HEK293 (cell line): ENCODE data around the gene ISG20L2.

Source experiments
- CTCF ChIA-PET: fragments of 350-600 bp; formaldehyde crosslinking; extraction: SDS; loops from one replicate; lab custom pipeline; 2021; ENCODE audit warnings: antibody characterized with exemption; lab: Yijun Ruan, JAX
- POLR2A ChIA-PET: fragments of 300-600 bp; formaldehyde crosslinking; extraction: SDS; loops from one replicate; lab custom pipeline; 2020; ENCODE audit warnings: antibody characterized with exemption, inconsistent platforms; lab: Yijun Ruan, JAX
- H3K27ac ChIP-seq: fragments of 200-500 bp; sonication (Bioruptor generic); 2 replicates; pipeline ENCODE4 v1.5.1; 2014; ENCODE audit warnings: low read depth, low read length, control low read depth, inconsistent platforms; ENCODE audit errors: extremely low read depth
- H3K36me3 ChIP-seq, 2 experiments: fragments of 200-500 bp in 1 of 2; sonication (Bioruptor generic) in 1 of 2; 1 replicate in 1 of 2; 2 replicates in 1 of 2; pipeline ENCODE4 v1.5.1; 2014 to 2017; ENCODE audit warnings: inconsistent platforms in 2 of 2, low read length in 2 of 2; ENCODE audit not compliant: control insufficient read depth in 2 of 2, insufficient read depth in 1 of 2
- H3K4me1 ChIP-seq: fragments of 200-500 bp; sonication (Bioruptor generic); 2 replicates; pipeline ENCODE4 v1.5.1; 2014; ENCODE audit warnings: mild to moderate bottlenecking, low read length, inconsistent platforms; ENCODE audit not compliant: control insufficient read depth, insufficient read depth
- H3K4me3 ChIP-seq: 2 replicates; pipeline ENCODE4 v1.5.1; 2011; ENCODE audit warnings: low read depth, mild to moderate bottlenecking, control low read depth, low read length, moderate library complexity
- H3K9me3 ChIP-seq: fragments of 200-500 bp; sonication (Bioruptor generic); 2 replicates; pipeline ENCODE4 v1.5.1; 2014; ENCODE audit warnings: low read depth, low read length, inconsistent platforms; ENCODE audit not compliant: control insufficient read depth, insufficient read depth
- EGR2 ChIP-seq: fragments of 450-650 bp; formaldehyde crosslinking; IDR thresholded peaks from 2 replicates; pipeline ENCODE4 v1.5.1; 2016; ENCODE audit warnings: low read depth, missing biosample characterization, missing genetic modification characterization
- GLIS1 ChIP-seq: fragments of 450-650 bp; formaldehyde crosslinking; IDR thresholded peaks from 2 replicates; pipeline ENCODE4 v1.5.1; 2016; ENCODE audit warnings: missing biosample characterization, missing genetic modification characterization
- GLIS2 ChIP-seq: fragments of 450-650 bp; formaldehyde crosslinking; IDR thresholded peaks from 2 replicates; pipeline ENCODE4 v1.5.1; 2016; ENCODE audit warnings: missing biosample characterization, missing genetic modification characterization
- KLF9 ChIP-seq: fragments of 450-650 bp; formaldehyde crosslinking; IDR thresholded peaks from 2 replicates; pipeline ENCODE4 v1.5.1; 2016; ENCODE audit warnings: missing biosample characterization, missing genetic modification characterization, low read depth
- MEIS1 ChIP-seq: sonication (generic); formaldehyde crosslinking; IDR thresholded peaks from 2 replicates; pipeline ENCODE4 v1.8.1; 2022; ENCODE audit warnings: missing genetic modification reagents, mild to moderate bottlenecking, borderline replicate concordance
- MZF1 ChIP-seq: fragments of 450-650 bp; formaldehyde crosslinking; IDR thresholded peaks from 2 replicates; pipeline ENCODE4 v1.5.1; 2017; ENCODE audit warnings: missing biosample characterization, missing genetic modification characterization, borderline replicate concordance
- SCRT1 ChIP-seq: fragments of 450-650 bp; formaldehyde crosslinking; IDR thresholded peaks from 2 replicates; pipeline ENCODE4 v1.5.1; 2016; ENCODE audit warnings: missing biosample characterization, missing genetic modification characterization, borderline replicate concordance
- ZBTB17 ChIP-seq: fragments of 450-650 bp; formaldehyde crosslinking; IDR thresholded peaks from 2 replicates; pipeline ENCODE4 v1.5.1; 2016; ENCODE audit warnings: missing biosample characterization, missing genetic modification characterization
- ZBTB21 ChIP-seq: fragments of 450-650 bp; formaldehyde crosslinking; IDR thresholded peaks from 2 replicates; pipeline ENCODE4 v1.5.1; 2017; ENCODE audit warnings: missing biosample characterization, missing genetic modification characterization
- ZFP69B ChIP-seq: fragments of 450-650 bp; formaldehyde crosslinking; IDR thresholded peaks from 2 replicates; pipeline ENCODE4 v1.5.1; 2016; ENCODE audit warnings: missing biosample characterization, missing genetic modification characterization
- ZIC2 ChIP-seq: fragments of 450-650 bp; formaldehyde crosslinking; IDR thresholded peaks from 2 replicates; pipeline ENCODE4 v1.5.1; 2016; ENCODE audit warnings: missing biosample characterization, missing genetic modification characterization
- ZNF112 ChIP-seq: fragments of 450-650 bp; formaldehyde crosslinking; IDR thresholded peaks from 2 replicates; pipeline ENCODE4 v1.5.0; 2017; ENCODE audit warnings: missing biosample characterization, missing genetic modification characterization
- ZNF24 ChIP-seq: fragments of 450-650 bp; formaldehyde crosslinking; IDR thresholded peaks from 2 replicates; pipeline ENCODE4 v1.5.1; 2016; ENCODE audit warnings: missing biosample characterization, missing genetic modification characterization
- ZNF341 ChIP-seq: fragments of 450-650 bp; formaldehyde crosslinking; IDR thresholded peaks from 2 replicates; pipeline ENCODE4; 2016; ENCODE audit warnings: low read depth, missing biosample characterization, missing genetic modification characterization
- ZNF513 ChIP-seq: fragments of 450-650 bp; IDR thresholded peaks from 2 replicates; pipeline ENCODE4 v1.5.1; 2018; ENCODE audit warnings: missing biosample characterization, missing genetic modification characterization
- ZNF518A ChIP-seq: fragments of 450-650 bp; formaldehyde crosslinking; conservative IDR thresholded peaks from 2 replicates; pipeline ENCODE4 v1.5.1; 2016; ENCODE audit warnings: low read depth, missing biosample characterization, missing genetic modification characterization
- ZNF600 ChIP-seq: fragments of 450-650 bp; formaldehyde crosslinking; IDR thresholded peaks from 2 replicates; pipeline ENCODE4 v1.5.1; 2016; ENCODE audit warnings: missing biosample characterization, missing genetic modification characterization
- ZNF621 ChIP-seq: fragments of 450-650 bp; formaldehyde crosslinking; IDR thresholded peaks from 2 replicates; pipeline ENCODE4 v1.5.1; 2017; ENCODE audit warnings: missing biosample characterization, missing genetic modification characterization
- ZNF626 ChIP-seq: fragments of 450-650 bp; sonication (Bioruptor Pico); formaldehyde crosslinking; IDR thresholded peaks from 2 replicates; pipeline ENCODE4 v1.5.1; 2018; ENCODE audit warnings: missing biosample characterization, missing genetic modification characterization, inconsistent platforms
- ZNF629 ChIP-seq: fragments of 450-650 bp; formaldehyde crosslinking; IDR thresholded peaks from 2 replicates; pipeline ENCODE4 v1.5.1; 2017; ENCODE audit warnings: missing biosample characterization, missing genetic modification characterization
- TF ChIP-seq, protein P1 (sequence below): fragments of 450-650 bp; formaldehyde crosslinking; IDR thresholded peaks from 2 replicates; pipeline ENCODE4 v1.5.1; 2016; ENCODE audit warnings: missing biosample characterization, missing genetic modification characterization
- TF ChIP-seq, protein P2 (sequence below): fragments of 450-650 bp; formaldehyde crosslinking; IDR thresholded peaks from 2 replicates; pipeline ENCODE4 v1.5.1; 2017; ENCODE audit warnings: missing biosample characterization, missing genetic modification characterization
- TF ChIP-seq, protein P3 (sequence below): fragments of 450-650 bp; formaldehyde crosslinking; IDR thresholded peaks from 2 replicates; pipeline ENCODE4 v1.5.1; 2016; ENCODE audit warnings: missing biosample characterization, missing genetic modification characterization

The ISG20L2 gene

GRCh38 chr1:156673387-156674121 lies 55.0 kb downstream of the ISG20L2 start:
- CTCF ChIA-PET: interaction anchor here (0.6 to 21.1 kb wide), 7 partner anchors 12 to 91 kb away, joined by 3 to 564 read pairs (median 9); no protein-coding TSS in a partner anchor
- no peak overlapping the region for H3K4me3 ChIP-seq
- peak; percentile 99 for TF ChIP-seq EGR2 (tag by site-specific recombination)
- TF ChIP-seq GLIS1 (tag by site-specific recombination): peak; percentile 98
- TF ChIP-seq ZBTB21 (tag by site-specific recombination): 0 out of 2 replicates have a peak, but pooled peaks have one; percentile 33
- peak; percentile 71 for TF ChIP-seq GLIS2
- TF ChIP-seq ZNF112 (tag by site-specific recombination): no peak
- peak; percentile 69 for TF ChIP-seq ZNF629 (tag by site-specific recombination)
- TF ChIP-seq, protein P1, sequence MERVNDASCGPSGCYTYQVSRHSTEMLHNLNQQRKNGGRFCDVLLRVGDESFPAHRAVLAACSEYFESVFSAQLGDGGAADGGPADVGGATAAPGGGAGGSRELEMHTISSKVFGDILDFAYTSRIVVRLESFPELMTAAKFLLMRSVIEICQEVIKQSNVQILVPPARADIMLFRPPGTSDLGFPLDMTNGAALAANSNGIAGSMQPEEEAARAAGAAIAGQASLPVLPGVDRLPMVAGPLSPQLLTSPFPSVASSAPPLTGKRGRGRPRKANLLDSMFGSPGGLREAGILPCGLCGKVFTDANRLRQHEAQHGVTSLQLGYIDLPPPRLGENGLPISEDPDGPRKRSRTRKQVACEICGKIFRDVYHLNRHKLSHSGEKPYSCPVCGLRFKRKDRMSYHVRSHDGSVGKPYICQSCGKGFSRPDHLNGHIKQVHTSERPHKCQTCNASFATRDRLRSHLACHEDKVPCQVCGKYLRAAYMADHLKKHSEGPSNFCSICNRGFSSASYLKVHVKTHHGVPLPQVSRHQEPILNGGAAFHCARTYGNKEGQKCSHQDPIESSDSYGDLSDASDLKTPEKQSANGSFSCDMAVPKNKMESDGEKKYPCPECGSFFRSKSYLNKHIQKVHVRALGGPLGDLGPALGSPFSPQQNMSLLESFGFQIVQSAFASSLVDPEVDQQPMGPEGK (tag by site-specific recombination): peak; percentile 83
- peak; percentile 32; the same call in 1 of the 2 replicates for TF ChIP-seq KLF9 (tag by site-specific recombination)
- no peak for TF ChIP-seq ZNF518A (tag by site-specific recombination)
- peak; percentile 68; the same call in 1 of the 2 replicates for TF ChIP-seq ZFP69B
- TF ChIP-seq ZIC2: peak; percentile 65
- TF ChIP-seq, protein P2, sequence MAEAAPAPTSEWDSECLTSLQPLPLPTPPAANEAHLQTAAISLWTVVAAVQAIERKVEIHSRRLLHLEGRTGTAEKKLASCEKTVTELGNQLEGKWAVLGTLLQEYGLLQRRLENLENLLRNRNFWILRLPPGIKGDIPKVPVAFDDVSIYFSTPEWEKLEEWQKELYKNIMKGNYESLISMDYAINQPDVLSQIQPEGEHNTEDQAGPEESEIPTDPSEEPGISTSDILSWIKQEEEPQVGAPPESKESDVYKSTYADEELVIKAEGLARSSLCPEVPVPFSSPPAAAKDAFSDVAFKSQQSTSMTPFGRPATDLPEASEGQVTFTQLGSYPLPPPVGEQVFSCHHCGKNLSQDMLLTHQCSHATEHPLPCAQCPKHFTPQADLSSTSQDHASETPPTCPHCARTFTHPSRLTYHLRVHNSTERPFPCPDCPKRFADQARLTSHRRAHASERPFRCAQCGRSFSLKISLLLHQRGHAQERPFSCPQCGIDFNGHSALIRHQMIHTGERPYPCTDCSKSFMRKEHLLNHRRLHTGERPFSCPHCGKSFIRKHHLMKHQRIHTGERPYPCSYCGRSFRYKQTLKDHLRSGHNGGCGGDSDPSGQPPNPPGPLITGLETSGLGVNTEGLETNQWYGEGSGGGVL (tag by site-specific recombination): peak; percentile 76
- TF ChIP-seq ZNF513 (tag by site-specific recombination): no peak
- TF ChIP-seq MZF1 (tag by site-specific recombination): no peak
- TF ChIP-seq ZNF24 (tag by site-specific recombination): no peak
- peak; percentile 68 for TF ChIP-seq ZBTB17 (tag by site-specific recombination)
- TF ChIP-seq, protein P3, sequence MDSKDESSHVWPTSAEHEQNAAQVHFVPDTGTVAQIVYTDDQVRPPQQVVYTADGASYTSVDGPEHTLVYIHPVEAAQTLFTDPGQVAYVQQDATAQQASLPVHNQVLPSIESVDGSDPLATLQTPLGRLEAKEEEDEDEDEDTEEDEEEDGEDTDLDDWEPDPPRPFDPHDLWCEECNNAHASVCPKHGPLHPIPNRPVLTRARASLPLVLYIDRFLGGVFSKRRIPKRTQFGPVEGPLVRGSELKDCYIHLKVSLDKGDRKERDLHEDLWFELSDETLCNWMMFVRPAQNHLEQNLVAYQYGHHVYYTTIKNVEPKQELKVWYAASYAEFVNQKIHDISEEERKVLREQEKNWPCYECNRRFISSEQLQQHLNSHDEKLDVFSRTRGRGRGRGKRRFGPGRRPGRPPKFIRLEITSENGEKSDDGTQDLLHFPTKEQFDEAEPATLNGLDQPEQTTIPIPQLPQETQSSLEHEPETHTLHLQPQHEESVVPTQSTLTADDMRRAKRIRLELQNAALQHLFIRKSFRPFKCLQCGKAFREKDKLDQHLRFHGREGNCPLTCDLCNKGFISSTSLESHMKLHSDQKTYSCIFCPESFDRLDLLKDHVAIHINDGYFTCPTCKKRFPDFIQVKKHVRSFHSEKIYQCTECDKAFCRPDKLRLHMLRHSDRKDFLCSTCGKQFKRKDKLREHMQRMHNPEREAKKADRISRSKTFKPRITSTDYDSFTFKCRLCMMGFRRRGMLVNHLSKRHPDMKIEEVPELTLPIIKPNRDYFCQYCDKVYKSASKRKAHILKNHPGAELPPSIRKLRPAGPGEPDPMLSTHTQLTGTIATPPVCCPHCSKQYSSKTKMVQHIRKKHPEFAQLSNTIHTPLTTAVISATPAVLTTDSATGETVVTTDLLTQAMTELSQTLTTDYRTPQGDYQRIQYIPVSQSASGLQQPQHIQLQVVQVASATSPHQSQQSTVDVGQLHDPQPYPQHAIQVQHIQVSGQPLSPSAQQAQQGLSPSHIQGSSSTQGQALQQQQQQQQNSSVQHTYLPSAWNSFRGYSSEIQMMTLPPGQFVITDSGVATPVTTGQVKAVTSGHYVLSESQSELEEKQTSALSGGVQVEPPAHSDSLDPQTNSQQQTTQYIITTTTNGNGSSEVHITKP (tag by site-specific recombination): peak; percentile 53
- peak; percentile 75 for TF ChIP-seq ZNF600
- TF ChIP-seq MEIS1 (CRISPR knock-in tag): no peak
- no peak for TF ChIP-seq ZNF341 (tag by site-specific recombination)
- TF ChIP-seq ZNF621 (tag by site-specific recombination): no peak
- no peak for TF ChIP-seq SCRT1 (tag by site-specific recombination)
- no peak for TF ChIP-seq ZNF626 (tag by site-specific recombination)

More at GRCh38 chr1:156673387-156674121, 55.0 kb downstream of the ISG20L2 start:
- Histone ChIP-seq H3K36me3 (peaks cover 0 to 16% of the 10 kb centered on the region in 2 experiments; a peak in 1 of 3 replicates), H3K4me1 (no peaks in the 10 kb centered on the region), H3K27ac (no peak overlapping the region), H3K9me3 (no peaks in the 10 kb centered on the region)
- POLR2A ChIA-PET: interaction anchor here (1.1 to 1.7 kb wide), 2 partner anchors 9 to 12 kb away, joined by 4 to 7 read pairs; no protein-coding TSS in a partner anchor
